Right lobe of liver (tissue), 4 donors: ENCODE results near the gene LLGL2.

Source experiments
- CTCF ChIP-seq, 4 donors: fragments of 200-600 bp in 3 of 4; fragments of 450-650 bp in 1 of 4; IDR thresholded peaks; one replicate each; pipeline versions ENCODE4 v1.5.1 to v1.8.0; 2016 to 2022; ENCODE audit warnings: antibody characterized with exemption in 4 of 4, mild to moderate bottlenecking in 2 of 4
- POLR2A ChIP-seq: fragments of 450-650 bp; IDR thresholded peaks from one replicate; pipeline ENCODE4 v1.6.1; 2017; ENCODE audit warnings: antibody characterized with exemption, mild to moderate bottlenecking
- donor health status: DM: no; HTN: no; CAD: no.
- donor health status: DM: no; HTN: no; CAD: no.
- donor health status: DM: no; HTN: yes; CAD: no.

GRCh38 chr17:75493476-75494129 lies 31.9 kb upstream of the LLGL2 start:
- TF ChIP-seq CTCF (IDR thresholded peaks at IDR 0.05) (no peak), POLR2A (no peak)
